SK-N-SH (cell line): ENCODE measurements around the gene MRPL54. TPM values are rescaled to one million over a fixed set of nuclear protein-coding genes. Genes with fewer than 3 reads are reported as not detected.

ENCODE experiments used
- CTCF ChIA-PET: fragments of 300-600, 350-600 bp; formaldehyde crosslinking; extraction: SDS; loops from one replicate; lab custom pipeline; 2021; lab: Yijun Ruan, JAX
- POLR2A ChIA-PET: fragments of 350-600 bp; sonication (Branson Sonifier 250); formaldehyde crosslinking; extraction: SDS; loops from one replicate; lab custom pipeline; 2020; ENCODE audit warnings: antibody characterized with exemption, inconsistent platforms; lab: Yijun Ruan, JAX
- DNase-seq: peaks from one replicate; pipeline ENCODE4 v3.0.0; 2012
- H2AFZ ChIP-seq: fragments of 200-600 bp; sonication (generic); 2 replicates; pipeline ENCODE4 v1.8.1; 2016; ENCODE audit warnings: antibody characterized with exemption, mild to moderate bottlenecking, low read depth
- H3F3A ChIP-seq: fragments of 200-600 bp; sonication (generic); replicated peaks from 2 replicates; pipeline ENCODE3; 2016; ENCODE audit warnings: antibody characterized with exemption, mild to moderate bottlenecking; ENCODE audit not compliant: insufficient read depth
- H3K27ac ChIP-seq, 2 experiments: fragments of 200-500 bp in 1 of 2; fragments of 200-600 bp in 1 of 2; sonication (Bioruptor generic) in 1 of 2; sonication (generic), shearing (Covaris generic) in 1 of 2; 2 replicates each; pipeline versions ENCODE4 v1.5.1 to v1.6.1; 2014 to 2016; ENCODE audit warnings: low read depth in 2 of 2, inconsistent platforms in 1 of 2, low read length in 1 of 2, mild to moderate bottlenecking in 1 of 2, mixed read lengths in 1 of 2
- H3K27me3 ChIP-seq: fragments of 200-600 bp; sonication (generic), shearing (Covaris generic); 2 replicates; pipeline ENCODE4 v1.6.1; 2016; ENCODE audit warnings: mixed run types; ENCODE audit not compliant: insufficient read depth
- H3K36me3 ChIP-seq, 2 experiments: fragments of 200-500 bp in 1 of 2; fragments of 200-600 bp in 1 of 2; sonication (Bioruptor generic) in 1 of 2; sonication (generic) in 1 of 2; replicated peaks in 1 of 2; 2 replicates each; pipeline versions ENCODE3 to v1.5.1; 2014 to 2016; ENCODE audit warnings: low read length in 1 of 2, mild to moderate bottlenecking in 1 of 2; ENCODE audit not compliant: insufficient read depth in 2 of 2, control insufficient read depth in 1 of 2
- H3K4me1 ChIP-seq, 2 experiments: fragments of 200-500 bp in 1 of 2; fragments of 200-600 bp in 1 of 2; sonication (Bioruptor generic) in 1 of 2; sonication (generic), shearing (Covaris generic) in 1 of 2; 2 replicates each; pipeline versions ENCODE4 v1.5.1 to v1.6.1; 2014 to 2016; ENCODE audit warnings: low read depth in 1 of 2, low read length in 1 of 2, mixed run types in 1 of 2; ENCODE audit not compliant: insufficient read depth in 2 of 2, control insufficient read depth in 1 of 2
- H3K4me2 ChIP-seq: fragments of 200-600 bp; sonication (generic), shearing (Covaris generic); 2 replicates; pipeline ENCODE4 v1.6.1; 2017; ENCODE audit warnings: mixed run types
- H3K4me3 ChIP-seq, 2 experiments: fragments of 200-500 bp in 1 of 2; fragments of 200-600 bp in 1 of 2; sonication (Bioruptor generic) in 1 of 2; sonication (generic), shearing (Covaris generic) in 1 of 2; 2 replicates each; pipeline versions ENCODE4 v1.5.1 to v1.8.1; 2014 to 2016; ENCODE audit warnings: low read depth in 2 of 2, inconsistent platforms in 1 of 2, low read length in 1 of 2, mild to moderate bottlenecking in 1 of 2, mixed read lengths in 1 of 2, moderate library complexity in 1 of 2
- H3K79me2 ChIP-seq: fragments of 200-600 bp; sonication (generic); 2 replicates; pipeline ENCODE4 v1.8.1; 2017; ENCODE audit warnings: mild to moderate bottlenecking; ENCODE audit not compliant: insufficient read depth
- H3K9ac ChIP-seq: fragments of 200-600 bp; sonication (generic); 2 replicates; pipeline ENCODE4 v1.6.1; 2017; ENCODE audit warnings: mixed run types
- H3K9me2 ChIP-seq: fragments of 200-600 bp; sonication (generic); 2 replicates; pipeline ENCODE4 v1.6.1; 2017; ENCODE audit warnings: mixed run types
- H3K9me3 ChIP-seq: fragments of 200-600 bp; sonication (generic); 2 replicates; pipeline ENCODE4 v1.6.1; 2017; ENCODE audit warnings: mixed run types, mild to moderate bottlenecking, moderate library complexity
- H4K20me1 ChIP-seq: fragments of 200-600 bp; sonication (generic); 2 replicates; pipeline ENCODE4 v1.6.1; 2017; ENCODE audit warnings: mild to moderate bottlenecking, mixed run types; ENCODE audit not compliant: insufficient read depth
- CHD2 ChIP-seq: fragments of 150-350 bp; IDR thresholded peaks from 2 replicates; pipeline ENCODE4 v1.6.1; 2018; ENCODE audit warnings: low read length; ENCODE audit not compliant: partially characterized antibody
- EZH2phosphoT487 ChIP-seq: fragments of 200-600 bp; sonication (generic); IDR thresholded peaks from 2 replicates; pipeline ENCODE4 v1.6.1; 2017; ENCODE audit warnings: low read depth, mixed run types, mild to moderate bottlenecking, antibody characterized with exemption, moderate library complexity, borderline replicate concordance
- FOSL2 ChIP-seq: IDR thresholded peaks from 2 replicates; pipeline ENCODE4 v1.4.0; 2012; ENCODE audit warnings: low read depth, mild to moderate bottlenecking, moderate library complexity, borderline replicate concordance
- FOXJ3 ChIP-seq: sonication (generic); formaldehyde crosslinking; IDR thresholded peaks from 2 replicates; pipeline ENCODE4 v1.5.1; 2020; ENCODE audit warnings: mild to moderate bottlenecking, missing genetic modification reagents
- GATA2 ChIP-seq: sonication (generic); formaldehyde crosslinking; IDR thresholded peaks from 2 replicates; pipeline ENCODE4 v1.5.0; 2020; ENCODE audit warnings: mild to moderate bottlenecking, missing genetic modification reagents
- JUND ChIP-seq: IDR thresholded peaks from 2 replicates; pipeline ENCODE4 v1.4.0; 2012
- MAX ChIP-seq: IDR thresholded peaks from 2 replicates; pipeline ENCODE4 v1.4.0; 2012; ENCODE audit warnings: low read depth
- MEF2A ChIP-seq: IDR thresholded peaks from 2 replicates; pipeline ENCODE4 v1.4.0; 2012; ENCODE audit warnings: low read depth, borderline replicate concordance
- MXI1 ChIP-seq: IDR thresholded peaks from 2 replicates; pipeline ENCODE4 v1.6.1; 2012; ENCODE audit warnings: mild to moderate bottlenecking, low read depth, low read length, improper control_type of control experiment
- NRF1 ChIP-seq: IDR thresholded peaks from 2 replicates; pipeline ENCODE4 v1.6.1; 2012; ENCODE audit warnings: low read depth, mild to moderate bottlenecking, low read length
- RCOR1 ChIP-seq: fragments of 150-350 bp; IDR thresholded peaks from 2 replicates; pipeline ENCODE4 v1.6.1; 2017; ENCODE audit warnings: antibody characterized with exemption, low read length
- SIN3A ChIP-seq: IDR thresholded peaks from 2 replicates; pipeline ENCODE4 v1.6.1; 2012; ENCODE audit warnings: low read depth, mild to moderate bottlenecking, low read length, moderate library complexity, borderline replicate concordance
- TAF1 ChIP-seq: IDR thresholded peaks from 2 replicates; pipeline ENCODE4 v1.6.1; 2012; ENCODE audit warnings: low read depth, mild to moderate bottlenecking, low read length, moderate library complexity, borderline replicate concordance
- TEAD4 ChIP-seq: IDR thresholded peaks from 2 replicates; pipeline ENCODE4 v1.4.0; 2012; ENCODE audit warnings: mild to moderate bottlenecking, borderline replicate concordance; ENCODE audit not compliant: insufficient read depth
- WGBS: methylation state at CpG from one replicate; pipeline ENCODE4 v1.1.6; 2017; ENCODE audit warnings: low lambda C conversion rate; 5-methylcytosine and 5-hydroxymethylcytosine counted together
- polyA plus RNA-seq, 3 experiments: library from polyadenylated mRNA; depleted of rRNA; stranded (reverse); fragments of >200 nt; gene quantifications; 2 replicates each; pipeline ENCODE4 v1.2.3, GENCODE V29; 2012
- TF ChIP-seq, protein P1 (sequence below): IDR thresholded peaks from 2 replicates; pipeline ENCODE4 v1.6.1; 2012; ENCODE audit warnings: mild to moderate bottlenecking, low read depth, low read length, moderate library complexity
- TF ChIP-seq, protein P2 (sequence below): IDR thresholded peaks from 2 replicates; pipeline ENCODE4; 2012
- TF ChIP-seq, protein P3 (sequence below): fragments of 150-350 bp; IDR thresholded peaks from 2 replicates; pipeline ENCODE4 v1.6.1; 2017; ENCODE audit warnings: antibody characterized with exemption, low read length, low read depth, borderline replicate concordance

The MRPL54 gene
- polyA plus RNA-seq, 1 of the 3 experiments (the other 2 are of a cell fraction): 125 TPM

DNA sequence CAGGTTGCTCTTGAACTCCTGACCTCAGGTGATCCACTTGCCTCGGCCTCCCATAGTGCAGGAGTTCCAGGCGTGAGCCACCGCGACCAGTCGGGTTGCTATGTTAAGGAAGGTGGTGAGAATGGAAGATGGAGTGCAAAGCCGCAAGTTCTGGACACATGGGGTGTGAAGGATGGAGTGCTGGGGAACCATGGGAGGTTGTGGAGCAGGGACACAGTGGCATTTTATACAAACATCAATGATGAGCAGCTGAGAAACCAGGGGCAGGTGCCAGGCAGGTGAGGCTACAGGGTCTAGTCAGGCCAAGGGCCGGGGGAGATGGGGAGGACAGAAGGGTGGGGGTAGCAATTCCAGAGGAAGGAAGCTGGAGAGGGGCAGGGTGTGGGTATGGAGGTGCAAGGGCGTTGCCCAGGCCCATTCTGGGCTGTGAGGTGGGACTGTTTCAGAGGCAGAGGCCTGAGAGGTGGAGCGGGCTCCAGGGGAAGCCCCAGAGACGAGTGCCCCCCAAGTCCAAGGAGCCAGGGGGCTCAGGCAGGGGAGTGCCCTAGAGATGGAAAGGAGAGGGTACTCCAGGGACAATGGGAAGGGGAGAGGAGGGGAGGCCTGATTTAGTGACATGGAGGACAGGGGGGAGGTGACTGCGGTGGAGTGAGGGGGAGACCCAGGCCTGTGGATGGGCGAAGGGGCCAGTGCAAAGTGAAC is 11.5 kb downstream of the MRPL54 start (continued):
- TF ChIP-seq, protein P1, sequence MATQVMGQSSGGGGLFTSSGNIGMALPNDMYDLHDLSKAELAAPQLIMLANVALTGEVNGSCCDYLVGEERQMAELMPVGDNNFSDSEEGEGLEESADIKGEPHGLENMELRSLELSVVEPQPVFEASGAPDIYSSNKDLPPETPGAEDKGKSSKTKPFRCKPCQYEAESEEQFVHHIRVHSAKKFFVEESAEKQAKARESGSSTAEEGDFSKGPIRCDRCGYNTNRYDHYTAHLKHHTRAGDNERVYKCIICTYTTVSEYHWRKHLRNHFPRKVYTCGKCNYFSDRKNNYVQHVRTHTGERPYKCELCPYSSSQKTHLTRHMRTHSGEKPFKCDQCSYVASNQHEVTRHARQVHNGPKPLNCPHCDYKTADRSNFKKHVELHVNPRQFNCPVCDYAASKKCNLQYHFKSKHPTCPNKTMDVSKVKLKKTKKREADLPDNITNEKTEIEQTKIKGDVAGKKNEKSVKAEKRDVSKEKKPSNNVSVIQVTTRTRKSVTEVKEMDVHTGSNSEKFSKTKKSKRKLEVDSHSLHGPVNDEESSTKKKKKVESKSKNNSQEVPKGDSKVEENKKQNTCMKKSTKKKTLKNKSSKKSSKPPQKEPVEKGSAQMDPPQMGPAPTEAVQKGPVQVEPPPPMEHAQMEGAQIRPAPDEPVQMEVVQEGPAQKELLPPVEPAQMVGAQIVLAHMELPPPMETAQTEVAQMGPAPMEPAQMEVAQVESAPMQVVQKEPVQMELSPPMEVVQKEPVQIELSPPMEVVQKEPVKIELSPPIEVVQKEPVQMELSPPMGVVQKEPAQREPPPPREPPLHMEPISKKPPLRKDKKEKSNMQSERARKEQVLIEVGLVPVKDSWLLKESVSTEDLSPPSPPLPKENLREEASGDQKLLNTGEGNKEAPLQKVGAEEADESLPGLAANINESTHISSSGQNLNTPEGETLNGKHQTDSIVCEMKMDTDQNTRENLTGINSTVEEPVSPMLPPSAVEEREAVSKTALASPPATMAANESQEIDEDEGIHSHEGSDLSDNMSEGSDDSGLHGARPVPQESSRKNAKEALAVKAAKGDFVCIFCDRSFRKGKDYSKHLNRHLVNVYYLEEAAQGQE: no peak
- no peak for TF ChIP-seq MAX

GRCh38 chr19:3774621-3775373 is 12.3 kb downstream of the MRPL54 start:
- Histone ChIP-seq H2AFZ (no peak overlapping the region), H3K9me2 (no peaks in the 10 kb centered on the region), H3F3A (no peaks in the 10 kb centered on the region), H3K79me2 (no peaks in the 10 kb centered on the region), H3K27me3 (peaks cover 22% of the 10 kb centered on the region), H3K4me2 (no peak overlapping the region), H3K4me1 (no peaks in the 10 kb centered on the region), H3K4me3 (no peak overlapping the region), H3K36me3 (no peaks in the 10 kb centered on the region), H3K9ac (no peak overlapping the region), H4K20me1 (no peaks in the 10 kb centered on the region), H3K9me3 (no peaks in the 10 kb centered on the region), H3K27ac (no peak overlapping the region)
- no peak for DNase-seq
- ChIA-PET POLR2A (no interaction called here), CTCF (interaction anchor here (0.8 kb wide), 1 partner anchor 53 kb away, joined by 3 read pairs; no protein-coding TSS in a partner anchor)
- 76% methylated on average over 14 of the region's 25 CpGs for WGBS
- TF ChIP-seq JUND: no peak
- no peak for TF ChIP-seq FOSL2
- no peak for TF ChIP-seq GATA2
- no peak for TF ChIP-seq TAF1
- no peak for TF ChIP-seq TEAD4
- TF ChIP-seq, protein P1: no peak
- TF ChIP-seq FOXJ3 (CRISPR knock-in tag): no peak
- TF ChIP-seq NRF1: no peak
- no peak for TF ChIP-seq MEF2A
- TF ChIP-seq, protein P2, sequence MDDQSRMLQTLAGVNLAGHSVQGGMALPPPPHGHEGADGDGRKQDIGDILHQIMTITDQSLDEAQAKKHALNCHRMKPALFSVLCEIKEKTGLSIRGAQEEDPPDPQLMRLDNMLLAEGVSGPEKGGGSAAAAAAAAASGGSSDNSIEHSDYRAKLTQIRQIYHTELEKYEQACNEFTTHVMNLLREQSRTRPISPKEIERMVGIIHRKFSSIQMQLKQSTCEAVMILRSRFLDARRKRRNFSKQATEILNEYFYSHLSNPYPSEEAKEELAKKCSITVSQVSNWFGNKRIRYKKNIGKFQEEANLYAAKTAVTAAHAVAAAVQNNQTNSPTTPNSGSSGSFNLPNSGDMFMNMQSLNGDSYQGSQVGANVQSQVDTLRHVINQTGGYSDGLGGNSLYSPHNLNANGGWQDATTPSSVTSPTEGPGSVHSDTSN: no peak
- no peak for TF ChIP-seq EZH2phosphoT487
- TF ChIP-seq RCOR1: no peak
- no peak for TF ChIP-seq MXI1
- TF ChIP-seq MAX: no peak
- TF ChIP-seq, protein P3, sequence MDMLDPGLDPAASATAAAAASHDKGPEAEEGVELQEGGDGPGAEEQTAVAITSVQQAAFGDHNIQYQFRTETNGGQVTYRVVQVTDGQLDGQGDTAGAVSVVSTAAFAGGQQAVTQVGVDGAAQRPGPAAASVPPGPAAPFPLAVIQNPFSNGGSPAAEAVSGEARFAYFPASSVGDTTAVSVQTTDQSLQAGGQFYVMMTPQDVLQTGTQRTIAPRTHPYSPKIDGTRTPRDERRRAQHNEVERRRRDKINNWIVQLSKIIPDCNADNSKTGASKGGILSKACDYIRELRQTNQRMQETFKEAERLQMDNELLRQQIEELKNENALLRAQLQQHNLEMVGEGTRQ: no peak
- TF ChIP-seq CHD2: no peak
- no peak for TF ChIP-seq SIN3A
